HG03103 (cell line): ENCODE data around the gene NOS1AP.

Source experiments
- ATAC-seq: cut with Tn5 transposase; IDR thresholded peaks from one replicate; pipeline ENCODE4 v1.9.1; 2021; ENCODE audit warnings: low read depth; ENCODE audit not compliant: unreplicated experiment

NOS1AP gene

GRCh38 chr1:162212713-162213112 is 143.2 kb downstream of the NOS1AP start:
- ATAC-seq, result no peak

DNA sequence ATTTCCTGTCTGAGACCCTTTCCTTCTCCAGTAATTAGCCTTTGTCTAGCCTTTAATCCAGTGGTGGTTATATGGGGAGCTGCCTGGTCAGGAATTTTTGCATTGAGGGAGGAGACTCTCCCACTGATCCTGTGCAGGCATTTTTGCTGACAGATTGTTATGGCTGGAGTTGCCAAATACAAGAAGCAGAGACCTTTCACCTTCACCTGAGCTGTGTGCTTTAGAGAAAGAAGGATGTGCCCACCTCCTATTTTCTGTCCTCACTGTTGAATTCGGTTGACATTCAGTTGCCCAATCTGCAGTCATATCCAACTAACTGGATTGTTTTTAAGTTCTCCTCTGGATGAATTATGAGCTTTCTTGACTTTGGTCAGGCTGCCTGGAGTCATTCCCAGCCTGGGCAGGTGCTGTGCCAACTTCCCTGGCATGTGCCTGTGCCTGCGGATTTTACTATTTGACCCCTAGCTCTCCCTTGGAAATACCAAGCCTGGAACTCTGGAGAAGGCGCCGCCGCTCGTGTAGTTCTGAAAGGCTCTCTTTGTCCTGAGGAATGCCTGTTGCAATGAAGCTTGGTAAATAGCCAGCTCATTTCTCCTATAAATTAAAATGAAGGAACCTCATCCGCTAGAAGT is 143.9 kb downstream of the NOS1AP start:
- no peak for ATAC-seq

GRCh38 chr1:162214202-162214601 is 144.7 kb downstream of the NOS1AP start:
- ATAC-seq, result no peak

DNA sequence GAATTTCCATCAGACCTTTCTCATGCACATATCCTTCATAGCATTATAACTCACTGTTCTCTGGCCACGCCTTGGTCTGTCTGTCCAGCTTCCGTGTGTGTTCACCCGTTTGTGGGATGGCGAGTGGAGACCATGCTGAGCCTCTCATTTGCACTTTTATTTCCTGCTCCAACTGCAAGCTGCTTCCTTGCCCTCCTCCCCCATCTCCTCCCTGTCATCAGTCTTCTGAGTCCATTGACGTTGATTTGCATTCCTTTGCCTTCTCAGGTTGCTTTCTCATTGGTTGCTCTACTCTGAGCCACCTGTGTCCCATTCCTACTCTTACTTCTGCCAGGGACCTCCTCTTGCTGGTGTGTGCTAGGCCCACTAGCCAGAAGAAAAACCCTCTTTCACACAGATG is 146.4 kb downstream of the NOS1AP start:
- ATAC-seq, result no peak

GRCh38 chr1:162216604-162217003 is 147.1 kb downstream of the NOS1AP start:
- ATAC-seq, result no peak

- ATAC-seq, result no peak
Measured at GRCh38 chr1:162217706-162218105, 148.2 kb downstream of the NOS1AP start.

DNA sequence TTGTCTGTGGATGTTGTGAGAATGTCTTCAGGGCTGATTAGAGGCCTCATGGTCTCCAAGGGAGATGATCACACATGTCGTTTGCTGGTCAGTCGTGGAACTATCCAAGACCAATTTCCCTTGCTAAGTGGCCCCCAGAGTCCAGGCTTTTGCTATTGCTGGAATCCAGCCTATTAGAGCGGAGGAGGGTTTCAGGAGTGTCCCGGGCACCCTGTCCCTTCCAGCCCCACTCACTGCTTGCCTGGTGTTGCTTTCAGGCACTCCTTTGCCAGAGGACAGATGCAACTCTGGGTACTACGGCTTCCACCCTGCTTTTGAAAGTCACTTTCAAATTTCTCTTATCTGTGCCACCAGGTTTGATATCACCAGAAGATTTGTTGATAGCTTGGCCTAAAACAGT is 149.1 kb downstream of the NOS1AP start:
- ATAC-seq, result no peak

DNA sequence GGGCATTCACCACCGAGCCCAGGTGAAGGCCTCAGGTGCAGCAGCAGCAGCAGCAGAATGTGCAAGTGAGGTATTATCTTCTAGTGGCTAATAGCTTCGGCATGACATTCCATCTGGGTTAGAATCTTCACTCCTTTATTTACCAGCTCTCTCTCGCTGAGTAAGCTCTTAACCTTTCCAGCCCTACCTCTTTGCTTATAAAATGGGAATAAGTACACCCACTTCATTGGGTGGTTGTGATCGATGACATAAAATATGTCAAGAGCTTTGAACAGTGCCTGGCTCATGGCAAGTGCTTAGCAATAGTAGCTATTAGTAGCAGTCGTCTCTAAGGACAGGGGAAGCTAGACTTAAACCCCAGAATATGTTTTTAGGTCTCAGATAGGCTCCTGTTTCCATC is 149.5 kb downstream of the NOS1AP start:
- ATAC-seq, result no peak

- ATAC-seq, result no peak
Measured at GRCh38 chr1:162219461-162219860, 150.0 kb downstream of the NOS1AP start.

GRCh38 chr1:162220009-162220539 is 150.6 kb downstream of the NOS1AP start:
- no peak for ATAC-seq

- no peak for ATAC-seq
Measured at GRCh38 chr1:162222014-162222413, 152.5 kb downstream of the NOS1AP start.

- no peak for ATAC-seq
Measured at GRCh38 chr1:162222730-162223129, 153.2 kb downstream of the NOS1AP start.

DNA sequence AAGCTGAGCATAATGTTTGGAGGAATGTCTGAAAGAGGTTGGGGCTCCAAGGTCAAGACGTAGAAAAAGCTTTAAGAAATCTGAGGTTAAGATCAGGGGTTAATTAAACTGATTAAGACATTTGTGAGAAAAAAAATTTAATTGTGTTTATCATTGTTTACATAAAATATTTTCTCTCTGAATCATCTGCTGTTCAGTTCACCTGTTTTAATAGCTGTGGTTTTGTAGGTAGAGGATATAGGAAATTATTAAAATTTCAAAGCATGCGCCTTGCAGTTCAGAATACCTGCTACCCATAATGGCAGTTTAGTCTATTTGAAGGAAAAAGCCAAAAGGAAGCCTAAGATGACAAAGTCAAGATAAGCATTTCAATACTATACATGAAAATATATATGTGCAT is 154.0 kb downstream of the NOS1AP start:
- ATAC-seq, result no peak

DNA sequence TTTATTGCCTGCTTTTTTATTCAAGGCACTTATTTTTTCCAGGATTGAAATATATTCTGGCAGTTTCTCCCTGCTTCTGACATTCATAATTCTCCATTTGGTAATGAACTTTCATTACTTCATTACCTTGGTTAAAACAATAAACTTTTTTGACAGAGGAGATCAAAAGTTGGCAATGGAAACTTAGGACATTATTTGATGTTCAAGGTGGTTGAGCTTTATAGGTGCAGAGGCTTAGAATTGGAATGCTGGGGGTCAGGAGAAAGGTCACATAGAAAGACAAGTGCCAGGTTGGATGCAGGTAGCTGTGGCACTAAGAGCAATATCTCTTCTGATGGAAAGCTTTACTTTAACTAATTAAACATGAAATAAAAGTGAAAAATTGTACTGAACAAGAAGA is 154.8 kb downstream of the NOS1AP start:
- no peak for ATAC-seq

DNA sequence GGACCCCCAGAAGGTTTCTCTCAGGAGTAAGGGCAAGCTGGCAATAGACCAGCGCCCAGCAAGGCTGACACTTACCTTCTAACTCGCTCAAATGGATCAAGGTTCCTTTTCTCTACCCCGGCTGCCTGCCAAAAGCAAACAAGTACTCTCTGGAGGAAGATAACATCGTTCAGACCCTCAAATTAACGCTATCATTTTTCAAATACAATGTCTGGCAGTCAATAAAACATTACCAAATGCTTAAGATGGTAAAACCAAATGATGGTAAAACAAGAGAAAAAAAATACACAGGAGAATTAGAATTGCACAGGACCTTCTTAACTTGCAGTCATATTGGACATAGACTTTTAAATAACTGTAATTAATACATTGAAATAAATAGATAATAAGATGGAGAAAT is 159.1 kb downstream of the NOS1AP start:
- no peak for ATAC-seq

- no peak for ATAC-seq
Measured at GRCh38 chr1:162229549-162229948, 160.1 kb downstream of the NOS1AP start.

- no peak for ATAC-seq
Measured at GRCh38 chr1:162230096-162230495, 160.6 kb downstream of the NOS1AP start.

DNA sequence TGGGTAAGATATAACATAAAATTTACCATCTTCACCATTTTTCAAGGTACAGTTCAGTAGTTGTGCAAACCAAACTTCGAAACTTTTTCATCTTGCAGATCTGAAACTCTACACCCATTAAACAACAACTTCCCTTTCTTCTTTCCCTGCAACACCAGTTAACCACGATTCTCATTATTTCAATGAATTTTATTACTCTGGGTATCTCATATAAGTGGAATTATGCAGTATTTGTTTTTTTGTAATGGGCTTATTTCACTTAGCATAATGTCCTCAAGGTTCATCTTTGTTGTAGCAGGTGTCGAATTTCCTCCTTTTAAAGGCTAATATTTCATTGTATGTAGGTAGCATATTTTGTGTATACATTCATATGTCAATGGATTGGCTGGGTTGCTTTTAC is 161.0 kb downstream of the NOS1AP start:
- ATAC-seq, result no peak

DNA sequence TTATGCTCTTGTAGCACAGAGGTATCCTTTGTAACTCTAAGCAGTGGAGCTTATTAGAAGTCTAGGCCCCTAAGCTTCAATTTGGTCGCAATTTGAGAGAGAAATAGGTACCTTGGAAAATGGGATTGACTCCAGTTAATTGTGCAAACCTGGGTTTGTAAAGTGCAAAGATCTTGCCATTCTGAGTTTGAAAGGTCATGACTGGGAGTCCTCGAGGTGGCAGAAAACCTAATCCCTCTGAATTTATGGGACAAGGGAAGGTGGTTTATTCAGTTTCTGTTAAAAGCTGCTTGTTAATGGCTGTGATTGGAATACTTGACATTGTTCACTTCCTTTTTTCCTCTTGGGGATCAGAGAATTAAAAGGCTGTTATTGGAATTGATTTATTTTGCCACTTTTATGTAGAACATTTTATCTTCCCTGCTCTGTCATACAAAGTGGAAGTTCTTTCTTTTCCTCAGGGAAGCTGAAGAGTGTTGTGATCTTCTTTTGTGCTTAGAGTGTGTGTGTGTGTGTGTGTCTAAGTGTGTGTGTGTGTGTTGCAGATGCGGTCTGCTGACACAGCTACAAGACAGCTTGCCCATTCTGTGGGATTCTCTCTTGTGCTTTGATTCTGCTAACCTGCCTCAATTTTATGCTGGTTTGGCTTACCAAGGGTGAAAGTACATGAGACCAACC is 162.7 kb downstream of the NOS1AP start:
- no peak for ATAC-seq

DNA sequence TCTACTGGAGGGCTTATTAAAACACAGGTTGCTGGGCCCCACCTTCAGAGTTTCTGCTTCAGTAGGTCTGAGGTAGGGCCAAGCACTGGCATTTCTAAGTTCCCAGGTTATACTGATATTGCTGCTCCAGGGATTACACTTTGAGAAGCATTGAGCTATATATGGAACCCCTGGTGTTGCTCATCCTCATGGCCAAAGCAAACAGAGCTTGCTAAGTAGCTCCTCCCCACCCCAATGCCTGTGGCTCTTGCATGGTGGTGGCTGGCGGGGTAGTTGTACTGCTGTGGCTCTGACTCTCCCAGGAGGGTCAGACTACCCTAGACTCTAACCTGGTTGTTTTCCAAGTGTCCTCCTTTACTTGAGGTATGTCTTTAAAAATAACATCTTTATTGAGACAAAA is 163.6 kb downstream of the NOS1AP start:
- ATAC-seq, result no peak

DNA sequence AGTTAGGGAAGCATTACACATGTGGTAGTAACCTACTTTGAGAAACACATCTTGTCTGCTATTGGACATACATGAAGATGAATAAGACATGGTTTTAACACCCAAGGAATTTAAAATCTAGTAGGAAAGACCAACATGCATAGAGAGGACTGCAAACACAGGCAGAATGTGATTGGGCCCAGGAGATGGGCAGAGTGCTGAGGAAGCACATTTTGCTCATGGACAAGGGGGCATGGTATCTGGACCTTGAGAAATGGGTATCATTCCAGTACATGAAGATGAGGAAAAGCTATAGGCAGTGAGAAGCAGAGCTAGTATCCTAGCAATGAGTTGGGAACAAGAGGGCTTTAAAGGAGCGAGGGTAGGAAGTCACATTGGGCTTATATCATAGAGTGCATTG is 164.4 kb downstream of the NOS1AP start:
- no peak for ATAC-seq

DNA sequence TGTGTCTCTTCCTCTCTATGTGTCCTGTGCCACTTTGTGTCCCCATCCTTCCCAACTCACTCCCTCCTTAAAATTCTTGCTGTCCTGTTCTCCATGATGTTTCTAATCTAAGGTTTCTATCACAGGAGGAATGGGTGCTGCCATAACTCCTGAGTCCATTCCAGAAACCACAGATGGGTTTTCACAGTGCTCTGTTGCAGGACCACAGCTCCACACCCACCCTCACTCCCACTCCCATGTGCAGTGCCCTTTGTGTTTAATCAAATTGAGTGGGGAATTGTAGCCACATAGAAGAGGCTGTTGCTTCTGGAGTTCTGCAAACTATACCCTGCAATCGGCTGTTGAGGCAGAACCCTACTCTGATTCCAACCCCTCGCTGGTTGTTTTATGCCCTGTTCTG is 165.1 kb downstream of the NOS1AP start:
- no peak for ATAC-seq
